ENCODE results near the gene CSK. TPM values are rescaled to one million over a fixed set of nuclear protein-coding genes. Genes with fewer than 3 reads are reported as not detected.

The CSK gene
- total and polyA plus RNA-seq, 2 donors (not counting 1 experiment from before 2014, with no cell fraction given): 325 to 651 TPM

DNA sequence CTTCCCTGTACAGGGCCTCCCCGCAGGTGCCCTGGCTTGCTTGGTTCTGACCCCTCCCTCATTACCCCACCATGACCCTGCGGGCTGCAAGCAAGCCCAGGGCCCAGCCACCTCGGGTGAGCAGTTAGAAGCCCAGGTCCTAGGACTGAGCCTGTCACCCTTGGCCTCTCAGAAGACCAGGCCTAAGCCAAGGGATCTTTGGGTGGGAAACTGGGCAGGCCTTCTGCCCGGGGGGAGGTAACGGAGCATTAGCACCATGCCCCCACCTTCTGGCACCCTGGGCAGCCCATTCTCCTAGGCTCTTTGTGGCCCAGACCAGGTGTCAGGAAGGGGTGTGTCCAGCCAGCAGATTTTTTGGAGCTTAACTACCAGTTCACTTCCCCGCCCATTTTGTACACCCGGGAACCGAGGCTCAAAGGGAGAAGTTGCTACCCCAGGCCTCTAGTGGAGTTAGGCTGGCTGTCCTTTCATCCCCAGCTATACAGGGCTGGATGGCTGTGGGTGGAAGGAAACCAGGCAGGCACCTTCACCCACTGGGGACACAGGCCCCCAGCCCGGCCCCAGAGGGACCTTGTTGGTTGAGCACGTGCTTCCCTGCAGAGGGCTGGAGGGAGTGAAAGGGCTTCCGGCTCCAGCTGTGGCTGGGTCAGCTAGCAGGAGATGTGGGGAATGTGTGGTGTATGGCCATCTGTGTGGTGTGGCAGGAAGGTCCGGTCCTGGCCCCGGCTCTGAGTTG is 1.4 kb downstream of the CSK start:
- no peak for TF ChIP-seq EZH2 (IDR thresholded peaks at IDR 0.05; ENCODE audit: borderline replicate concordance, insufficient read depth, low read depth, low read length, poor library complexity, severe bottlenecking)
- TF ChIP-seq CTCF (IDR thresholded peaks at IDR 0.05): no peak
- Mint-ChIP-seq H3K27ac (peak overlapping the region; percentile 96), H3K4me1 (peaks cover 85% of the 10 kb centered on the region), H3K27me3 (no peaks in the 10 kb centered on the region), H3K4me3 (peak overlapping the region; percentile 93), H3K9me3 (ENCODE audit: insufficient read depth) (no peaks in the 10 kb centered on the region)
- Histone ChIP-seq H3K36me3 (replicated peaks in 1 of 2; ENCODE audit: control extremely low read depth in 1 of 2, control insufficient read depth in 1 of 2, extremely low read depth in 1 of 2, insufficient read depth in 2 of 2, low read length in 1 of 2) (peaks cover 0 to 10% of the 10 kb centered on the region in 2 experiments), H3K79me2 (ENCODE audit: control insufficient read depth, insufficient read depth, low read length) (peaks cover 75% of the 10 kb centered on the region), H3K4me1 (ENCODE audit: control insufficient read depth in 2 of 2, insufficient read depth in 2 of 2, low read length in 2 of 2) (peaks cover 63 to 84% of the 10 kb centered on the region in 2 donors), H3K9me3 (ENCODE audit: control extremely low read depth in 1 of 3, control insufficient read depth in 2 of 3, insufficient read depth in 1 of 3, low read length in 2 of 3) (peaks cover 0 to 6% (median 0%) of the 10 kb centered on the region in 3 donors), H3K27me3 (replicated peaks in 1 of 4; ENCODE audit: control extremely low read depth in 1 of 4, control insufficient read depth in 3 of 4, insufficient read depth in 4 of 4, low read length in 3 of 4) (no peaks in the 10 kb centered on the region), H3K9ac (ENCODE audit: low read length) (peak overlapping the region; percentile 84), H2AFZ (ENCODE audit: insufficient read depth, low read depth, low read length, poor library complexity, severe bottlenecking) (no peak overlapping the region), H4K20me1 (ENCODE audit: control insufficient read depth, insufficient read depth, low read length, poor library complexity, severe bottlenecking) (peaks cover 17% of the 10 kb centered on the region), H3K27ac (ENCODE audit: low read length in 2 of 2) (peak overlapping the region; percentile 90 to 93), H3K4me2 (replicated peaks; ENCODE audit: low read depth, low read length, poor library complexity, severe bottlenecking) (peak overlapping the region; percentile 91), H3K4me3 (ENCODE audit: control extremely low read depth in 1 of 5, extremely low read depth in 1 of 5, insufficient read depth in 1 of 5, low read depth in 2 of 5, low read length in 4 of 5) (peak overlapping the region; percentile 42 to 99 (median 86))
- WGBS (ENCODE audit: insufficient coverage): 0% methylated on average over 12 of the region's 13 CpGs
- DNase-seq: peak; percentile 69
- ChIA-PET CTCF (interaction anchor here (1.0 to 37.1 kb wide), 5 partner anchors 3 to 401 kb away, joined by 3 to 2548 read pairs (median 5); partner anchors contain the start of genes CSK and LMAN1L), POLR2A (interaction anchor here (2.9 to 15.2 kb wide), 3 partner anchors 8 to 11 kb away, joined by 16 to 572 read pairs (median 19); no protein-coding TSS in a partner anchor)
- intact Hi-C loops (cut with micrococcal nuclease): loop anchor here (10.0 kb wide), 1 partner anchor 348 kb away; the partner anchor contains the start of gene SEMA7A
- ATAC-seq (ENCODE audit: low read depth): peak; percentile 1

Data from B cell (primary cell).